Cardiac muscle cell (in vitro differentiated cells and primary cell): ENCODE results near the gene CYBC1. TPM values are rescaled to one million over a fixed set of nuclear protein-coding genes. Genes with fewer than 3 reads are reported as not detected.
A peak's percentile ranks its signal among the peaks of the same experiment; 100 is the strongest.

Experiments used
- DNase-seq, 2 donors: peaks; one replicate each; pipeline versions ENCODE4 v3.0.0 to v3.0.0-alpha.2; 2010 to 2017; ENCODE audit warnings: low read depth in 1 of 2, low spot score in 1 of 2
- H3K27ac ChIP-seq: fragments of 200-600 bp; sonication (generic); 2 replicates; pipeline ENCODE4 v1.5.1; 2016
- H3K27me3 ChIP-seq: fragments of 200-600 bp; sonication (generic); 2 replicates; pipeline ENCODE4 v1.6.0; 2016; ENCODE audit warnings: control low read depth
- H3K36me3 ChIP-seq: fragments of 200-600 bp; sonication (generic); 2 replicates; pipeline ENCODE4 v1.5.1; 2016; ENCODE audit warnings: control low read depth
- H3K4me1 ChIP-seq: fragments of 200-600 bp; sonication (generic); 2 replicates; pipeline ENCODE4 v1.8.1; 2017; ENCODE audit warnings: low read depth, mild to moderate bottlenecking, mixed run types
- H3K4me3 ChIP-seq: fragments of 200-600 bp; sonication (generic); 2 replicates; pipeline ENCODE4 v1.5.1; 2016; ENCODE audit warnings: mild to moderate bottlenecking
- H3K9me3 ChIP-seq: fragments of 200-600 bp; sonication (generic); 2 replicates; pipeline ENCODE4 v1.5.1; 2017; ENCODE audit warnings: low read depth, mild to moderate bottlenecking, control low read depth
- CTCF ChIP-seq: IDR thresholded peaks from 2 replicates; pipeline ENCODE4 v1.5.1; 2012; ENCODE audit warnings: low read depth, mild to moderate bottlenecking, low read length
- polyA plus RNA-seq: library from polyadenylated mRNA; unstranded; fragments of >200 nt; fragmentation: Nextera tagmentation; extraction: Ambion mirVana; gene quantifications from 2 replicates; pipeline ENCODE4 v1.2.1, GENCODE V29; 2016
- total RNA-seq: library from RNA; depleted of rRNA; stranded (reverse); fragments of >200 nt; gene quantifications from 2 replicates; pipeline ENCODE4 v1.2.3, GENCODE V29; 2016

The CYBC1 gene
- 48.6 and 52.7 TPM in 2 replicates for total RNA-seq
- polyA plus RNA-seq, result 65.5 and 71.3 TPM in 2 replicates

DNA sequence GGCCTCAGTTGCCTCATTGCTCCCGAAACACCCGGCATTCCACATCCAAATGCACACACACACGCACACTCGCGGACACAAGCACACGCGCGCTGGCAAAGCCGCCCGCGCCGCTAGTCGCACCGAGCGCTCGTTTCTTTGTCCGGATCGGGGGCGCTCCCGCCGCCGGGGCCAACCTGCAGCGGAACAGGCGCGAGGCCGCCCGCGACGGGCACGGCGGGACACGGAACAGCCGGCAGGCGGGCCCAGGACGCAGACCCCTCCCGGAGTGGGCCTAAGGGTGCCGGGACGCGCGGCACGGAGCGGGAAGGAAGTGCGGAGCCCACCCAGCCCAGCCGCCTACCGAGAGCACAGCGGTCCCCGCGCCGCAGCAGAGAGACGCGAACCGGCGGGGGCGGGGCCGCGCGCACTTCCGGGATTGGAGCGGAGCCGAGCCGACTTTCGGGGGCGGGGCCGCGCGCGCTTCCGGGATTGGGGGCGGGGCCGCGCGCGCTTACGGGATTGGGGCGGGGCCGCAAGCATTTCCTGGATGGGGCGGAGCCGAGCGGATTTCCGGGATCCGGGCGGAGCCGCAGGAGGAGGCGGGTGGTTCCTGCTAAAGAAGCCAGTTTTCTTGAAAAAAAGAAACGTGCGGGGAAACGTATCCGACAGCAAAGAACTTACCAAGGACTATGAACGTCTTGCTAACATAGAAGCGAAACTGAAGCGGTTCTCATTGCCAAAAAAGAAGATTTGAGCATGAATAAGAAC lies at the start of gene CYBC1:
CYBC1 (minus strand) TSS at position 396 of the 750 bp plus-strand sequence. CDS start 1,498 bp downstream, outside the sequence.
- no peak for TF ChIP-seq CTCF
- Histone ChIP-seq H3K36me3 (no peaks in the 10 kb centered on the region), H3K4me3 (peak within 1 kb of the TSS; percentile 81), H3K27me3 (no peaks in the 10 kb centered on the region), H3K9me3 (no peaks in the 10 kb centered on the region), H3K4me1 (peaks cover 4% of the 10 kb centered on the region), H3K27ac (peak within 1 kb of the TSS; percentile 19)
- DNase-seq, result peak; percentile 96 to 97

DNA sequence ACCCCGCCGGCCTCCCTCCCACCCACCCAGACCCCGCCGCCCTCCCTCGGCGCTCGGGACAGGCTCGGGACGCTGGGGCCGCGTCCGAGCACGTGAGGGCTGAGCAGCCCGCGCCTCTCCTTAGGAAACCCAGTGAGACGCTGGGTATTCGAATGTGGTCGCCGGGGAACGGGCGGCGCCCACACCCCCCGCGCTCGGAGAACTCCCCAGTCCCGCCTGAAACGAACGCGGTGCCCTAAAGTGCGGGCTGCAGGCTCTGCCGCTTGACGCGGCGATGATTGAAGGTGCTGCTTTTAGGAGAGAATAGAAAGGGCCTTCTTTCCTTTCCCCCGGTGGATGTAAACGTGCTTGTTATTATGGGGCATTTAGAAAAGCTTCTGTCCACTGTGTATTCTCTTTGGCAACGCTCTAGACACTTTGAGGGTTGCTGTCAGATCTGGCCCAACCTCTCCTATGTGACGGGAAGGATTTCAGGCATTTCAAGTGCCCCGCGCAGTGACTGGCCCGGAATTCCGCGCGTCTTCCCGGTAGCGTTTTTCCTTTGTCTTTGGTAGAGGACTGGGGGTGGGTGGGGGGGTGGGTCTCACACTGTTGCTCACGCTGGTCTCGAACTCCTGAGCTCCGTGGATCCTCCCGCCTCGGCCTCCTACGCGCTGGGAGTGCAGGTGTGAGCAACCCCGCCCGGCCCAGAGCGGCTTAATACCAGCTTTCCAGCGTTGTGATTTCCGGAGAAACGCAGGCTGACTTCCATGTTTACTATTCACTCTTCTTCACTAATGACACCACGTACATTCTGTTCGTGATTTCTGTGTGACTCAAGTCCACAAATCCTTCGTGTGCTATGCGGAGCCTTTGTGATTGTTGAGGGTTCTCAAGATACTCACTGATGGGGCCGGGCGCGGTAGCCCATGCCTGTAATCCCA lies 47.2 kb upstream of the CYBC1 start:
- Histone ChIP-seq H3K9me3 (no peaks in the 10 kb centered on the region), H3K36me3 (no peaks in the 10 kb centered on the region), H3K4me1 (no peaks in the 10 kb centered on the region), H3K4me3 (peak overlapping the region; percentile 48), H3K27me3 (no peaks in the 10 kb centered on the region), H3K27ac (peak overlapping the region; percentile 84)
- no peak for TF ChIP-seq CTCF
- peak; percentile 46 to 68 for DNase-seq

DNA sequence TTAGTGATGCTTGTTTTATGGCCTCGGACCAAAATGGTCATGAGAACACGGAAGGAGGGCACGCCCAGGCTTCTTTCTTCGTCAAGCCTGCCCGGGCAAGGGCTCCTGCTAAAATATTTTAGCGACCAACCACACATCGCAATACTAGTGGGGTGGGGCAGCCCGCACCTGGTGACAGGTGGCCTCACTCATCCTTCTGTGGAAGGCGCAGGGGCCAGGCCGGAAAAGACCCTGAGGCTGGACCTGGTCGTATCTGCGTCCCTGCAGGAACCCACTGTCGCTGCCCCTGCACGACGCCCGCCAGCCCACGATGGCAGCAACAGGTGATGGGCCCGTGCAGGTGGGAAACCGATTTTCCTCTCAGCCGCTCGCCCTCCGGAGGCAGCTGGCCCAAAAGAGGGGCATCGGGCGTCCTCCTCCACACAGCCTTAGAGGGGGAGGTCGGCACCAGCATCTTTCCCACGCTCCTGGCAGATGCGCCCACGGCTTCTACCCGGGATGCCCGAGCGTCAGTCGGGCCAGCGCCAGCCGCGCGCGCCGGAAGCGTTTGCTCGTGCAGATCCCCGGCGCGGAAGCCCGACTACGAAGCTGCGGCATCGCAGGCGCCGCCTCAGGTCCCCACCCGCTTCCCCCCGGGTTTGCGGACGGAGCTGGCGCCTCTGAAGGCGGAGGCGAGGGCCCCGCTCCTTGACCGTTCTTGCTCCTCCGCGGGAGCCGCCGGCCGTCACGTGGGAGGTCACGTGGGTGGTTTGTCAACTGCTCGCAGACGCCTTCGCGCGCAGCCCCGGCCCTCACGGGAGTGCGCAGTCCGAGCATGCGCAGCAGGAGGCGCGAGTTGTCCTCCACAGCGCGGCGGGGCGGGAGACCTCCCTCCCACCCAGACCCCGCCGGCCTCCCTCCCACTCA lies 46.2 kb upstream of the CYBC1 start:
- Histone ChIP-seq H3K4me1 (no peaks in the 10 kb centered on the region), H3K9me3 (no peaks in the 10 kb centered on the region), H3K4me3 (peak overlapping the region; percentile 48), H3K27ac (peak overlapping the region; percentile 84), H3K36me3 (no peaks in the 10 kb centered on the region), H3K27me3 (no peaks in the 10 kb centered on the region)
- DNase-seq, result peak; percentile 95 to 96
- no peak for TF ChIP-seq CTCF

DNA sequence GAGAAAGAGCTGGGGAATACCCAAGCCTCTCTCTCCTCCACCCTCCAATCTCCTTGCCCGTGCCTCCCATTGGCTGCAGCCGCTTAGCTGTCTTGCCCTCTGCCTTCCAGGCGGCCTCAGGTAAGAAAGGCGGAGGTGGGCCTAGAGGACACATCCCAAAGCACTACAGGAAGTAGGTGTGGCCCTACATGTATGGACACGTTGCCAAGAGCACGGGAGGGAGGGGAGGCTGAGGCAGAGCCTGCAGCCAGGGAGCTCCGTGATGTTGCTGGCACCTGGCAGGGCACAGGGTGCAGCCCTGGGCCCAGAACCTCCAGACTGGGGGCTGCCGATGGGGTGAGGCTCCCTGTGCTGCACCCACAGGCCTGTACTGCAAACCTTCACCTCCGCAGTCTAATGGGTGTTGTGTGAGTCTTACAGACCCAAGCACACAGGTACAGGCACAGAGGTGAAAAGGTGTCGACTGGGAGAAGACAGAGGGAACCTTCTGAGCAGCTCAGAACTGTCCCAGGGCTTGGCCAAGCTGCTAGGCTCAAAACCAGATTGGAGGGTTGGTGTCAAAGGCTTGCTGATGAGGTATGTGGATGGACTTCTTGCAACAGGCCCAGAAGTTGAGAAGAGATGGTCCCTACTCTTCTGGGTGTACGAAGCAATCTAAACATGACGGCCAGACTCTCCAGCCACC lies 45.4 kb upstream of the CYBC1 start:
- Histone ChIP-seq H3K36me3 (no peaks in the 10 kb centered on the region), H3K27me3 (no peaks in the 10 kb centered on the region), H3K4me1 (no peaks in the 10 kb centered on the region), H3K27ac (no peak overlapping the region), H3K4me3 (no peak overlapping the region), H3K9me3 (no peaks in the 10 kb centered on the region)
- no peak for DNase-seq
- no peak for TF ChIP-seq CTCF
